Limb (tissue), 2 donors: ENCODE measurements around the gene SPATA21.
A peak's percentile ranks its signal among the peaks of the same experiment; 100 is the strongest.

Source experiments
- DNase-seq, 2 donors: peaks; one replicate each; pipeline ENCODE4 v3.0.0-alpha.2; 2016; ENCODE audit errors: extremely low spot score in 2 of 2

SPATA21 gene

GRCh38 chr1:16451841-16452528 is 14.8 kb upstream of the SPATA21 start:
- no peak for DNase-seq

GRCh38 chr1:16450863-16451481 is 13.7 kb upstream of the SPATA21 start:
- no peak for DNase-seq

- no peak for DNase-seq
Observed at GRCh38 chr1:16449666-16450065, 12.4 kb upstream of the SPATA21 start.

- DNase-seq = no peak
Observed at GRCh38 chr1:16449065-16449464, 11.8 kb upstream of the SPATA21 start.

- DNase-seq = no peak
Observed at GRCh38 chr1:16447641-16448040, 10.4 kb upstream of the SPATA21 start.

- no peak for DNase-seq
Observed at GRCh38 chr1:16446116-16446515, 8.9 kb upstream of the SPATA21 start.

- DNase-seq = no peak
Observed at GRCh38 chr1:16445052-16445451, 7.8 kb upstream of the SPATA21 start.

- DNase-seq = no peak
Observed at GRCh38 chr1:16443975-16444770, 6.9 kb upstream of the SPATA21 start.

GRCh38 chr1:16442941-16443340 is 5.7 kb upstream of the SPATA21 start:
- no peak for DNase-seq

- no peak for DNase-seq
Observed at GRCh38 chr1:16442265-16442664, 5.0 kb upstream of the SPATA21 start.

- no peak for DNase-seq
Observed at GRCh38 chr1:16441282-16441665, 4.0 kb upstream of the SPATA21 start.

GRCh38 chr1:16440470-16441281 is 3.5 kb upstream of the SPATA21 start, which contains the start of gene NECAP2:
NECAP2 (plus strand) TSS chr1:16440724; CDS start chr1:16440762, 38 bp downstream.
- DNase-seq = peak; percentile 95 to 97

- DNase-seq = no peak
Observed at GRCh38 chr1:16440131-16440469, 2.9 kb upstream of the SPATA21 start.

- no peak for DNase-seq
Observed at GRCh38 chr1:16438924-16439323, 1.7 kb upstream of the SPATA21 start.

GRCh38 chr1:16438516-16438915 is 1.3 kb upstream of the SPATA21 start:
- no peak for DNase-seq

GRCh38 chr1:16434501-16434900 is 2.7 kb downstream of the SPATA21 start:
- no peak for DNase-seq

- no peak for DNase-seq
Observed at GRCh38 chr1:16434007-16434406, 3.2 kb downstream of the SPATA21 start.

- DNase-seq = no peak
Observed at GRCh38 chr1:16433030-16433429, 4.2 kb downstream of the SPATA21 start.

GRCh38 chr1:16430606-16431005 is 6.6 kb downstream of the SPATA21 start:
- DNase-seq = no peak

GRCh38 chr1:16425125-16426025 is 11.8 kb downstream of the SPATA21 start:
- DNase-seq = no peak

- no peak for DNase-seq
Observed at GRCh38 chr1:16422041-16422440, 15.2 kb downstream of the SPATA21 start.
